ENCODE data around the gene DPRX.
A peak's percentile ranks its signal among the peaks of the same experiment; 100 is the strongest.

DNA sequence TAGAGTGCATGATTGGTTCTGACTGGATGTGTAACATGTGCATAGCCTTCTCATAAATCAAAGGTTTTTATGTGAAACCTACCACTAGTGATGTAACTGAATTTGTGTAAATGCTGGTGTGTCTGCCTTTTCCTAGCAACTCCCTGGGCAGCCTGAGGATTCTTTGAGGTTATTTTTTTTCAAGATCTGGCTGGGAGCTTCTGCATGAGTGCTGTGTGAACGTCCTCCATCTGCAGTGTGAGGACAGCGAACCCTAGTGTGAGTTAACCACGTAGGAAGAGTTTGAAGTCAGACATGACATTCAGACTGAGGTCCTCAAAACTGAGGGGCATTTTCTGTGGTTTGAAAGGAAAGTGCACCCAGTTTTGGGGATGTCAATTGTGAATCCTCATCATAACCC lies 39.9 kb downstream of the DPRX start:
- no peak for TF ChIP-seq TAF1 (CRISPR knock-in tag; IDR thresholded peaks at IDR 0.05)
- no peak for TF ChIP-seq FOXP1 (IDR thresholded peaks at IDR 0.05)
- no peak for TF ChIP-seq FOXP1 (CRISPR knock-in tag; IDR thresholded peaks at IDR 0.05)
- no peak for TF ChIP-seq ZNF530 (CRISPR knock-in tag; IDR thresholded peaks at IDR 0.05; ENCODE audit: low read depth)
- no peak for TF ChIP-seq TMF1 (CRISPR knock-in tag; IDR thresholded peaks at IDR 0.05; ENCODE audit: low read depth)
- TF ChIP-seq FOSL2 (CRISPR knock-in tag; IDR thresholded peaks at IDR 0.05), result no peak
- TF ChIP-seq ZNF230 (CRISPR knock-in tag; IDR thresholded peaks at IDR 0.05), result no peak
- peak; percentile 73 for TF ChIP-seq STAG1 (CRISPR knock-in tag; IDR thresholded peaks at IDR 0.05)
- TF ChIP-seq, protein P1, sequence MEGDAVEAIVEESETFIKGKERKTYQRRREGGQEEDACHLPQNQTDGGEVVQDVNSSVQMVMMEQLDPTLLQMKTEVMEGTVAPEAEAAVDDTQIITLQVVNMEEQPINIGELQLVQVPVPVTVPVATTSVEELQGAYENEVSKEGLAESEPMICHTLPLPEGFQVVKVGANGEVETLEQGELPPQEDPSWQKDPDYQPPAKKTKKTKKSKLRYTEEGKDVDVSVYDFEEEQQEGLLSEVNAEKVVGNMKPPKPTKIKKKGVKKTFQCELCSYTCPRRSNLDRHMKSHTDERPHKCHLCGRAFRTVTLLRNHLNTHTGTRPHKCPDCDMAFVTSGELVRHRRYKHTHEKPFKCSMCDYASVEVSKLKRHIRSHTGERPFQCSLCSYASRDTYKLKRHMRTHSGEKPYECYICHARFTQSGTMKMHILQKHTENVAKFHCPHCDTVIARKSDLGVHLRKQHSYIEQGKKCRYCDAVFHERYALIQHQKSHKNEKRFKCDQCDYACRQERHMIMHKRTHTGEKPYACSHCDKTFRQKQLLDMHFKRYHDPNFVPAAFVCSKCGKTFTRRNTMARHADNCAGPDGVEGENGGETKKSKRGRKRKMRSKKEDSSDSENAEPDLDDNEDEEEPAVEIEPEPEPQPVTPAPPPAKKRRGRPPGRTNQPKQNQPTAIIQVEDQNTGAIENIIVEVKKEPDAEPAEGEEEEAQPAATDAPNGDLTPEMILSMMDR (CRISPR knock-in tag; IDR thresholded peaks at IDR 0.05), result peak; percentile 61
- no peak for TF ChIP-seq PHF8 (CRISPR knock-in tag; IDR thresholded peaks at IDR 0.05)
- no peak for TF ChIP-seq CBX2 (IDR thresholded peaks at IDR 0.05; ENCODE audit: low read depth, low read length)
- no peak for TF ChIP-seq CBX2 (CRISPR knock-in tag; IDR thresholded peaks at IDR 0.05; ENCODE audit: low read depth)
- TF ChIP-seq SSRP1 (CRISPR knock-in tag; IDR thresholded peaks at IDR 0.05), result no peak
- no peak for TF ChIP-seq EZH2 (conservative IDR thresholded peaks at IDR 0.05; ENCODE audit: low read depth, low read length)
